ENCODE measurements around the gene MORN1. TPM values are rescaled to one million over a fixed set of nuclear protein-coding genes. Genes with fewer than 3 reads are reported as not detected.

The MORN1 gene
- total and polyA plus RNA-seq, 9 of the 15 experiments (the other 6 are each of a cell fraction or from before 2014, with no cell fraction given): 0.24 to 9.3 (median 4.2) TPM

- 58% methylated on average over 22 of the region's 24 CpGs for WGBS (ENCODE audit: insufficient coverage, low coverage, missing lambda C conversion rate)
- Histone ChIP-seq H2AFZ (ENCODE audit: low read depth, low read length) (no peak overlapping the region), H3K36me3 (ENCODE audit: control insufficient read depth, insufficient read depth, low read length) (peaks cover 26% of the 10 kb centered on the region; the same call in 2 of the 3 replicates), H3K4me1 (replicated peaks in 1 of 2; ENCODE audit: control insufficient read depth in 2 of 2, insufficient read depth in 2 of 2, low read length in 2 of 2) (peaks cover 10 to 76% of the 10 kb centered on the region in 2 experiments; a peak in 4 of 5 replicates), H3K9me1 (ENCODE audit: control insufficient read depth, insufficient read depth, low read length) (no peaks in the 10 kb centered on the region), H4K20me1 (replicated peaks; ENCODE audit: control insufficient read depth, insufficient read depth, low read length) (no peaks in the 10 kb centered on the region), H3K4me3 (no peak overlapping the region), H3K9ac (ENCODE audit: insufficient read depth in 1 of 2, low read depth in 2 of 2, low read length in 2 of 2) (peak overlapping the region in 1 of 2 experiments; percentile 76; a peak in 2 of 4 replicates), H3K4me2 (ENCODE audit: insufficient read depth, low read length) (no peak overlapping the region), H3K79me2 (ENCODE audit: control insufficient read depth, insufficient read depth, low read length) (no peaks in the 10 kb centered on the region), H3K27me3 (ENCODE audit: control insufficient read depth in 2 of 2, insufficient read depth in 2 of 2, low read length in 2 of 2) (peaks cover 2 to 4% of the 10 kb centered on the region in 2 experiments; a peak in 3 of 5 replicates), H3K27ac (ENCODE audit: extremely low read depth, low read depth, low read length) (no peak overlapping the region), H3K9me3 (replicated peaks; ENCODE audit: control insufficient read depth, insufficient read depth, low read depth, low read length) (no peaks in the 10 kb centered on the region)
- ATAC-seq: peak; percentile 9
- in situ Hi-C loops (cut with MboI) (no loop called here), intact Hi-C loops (cut with micrococcal nuclease) (loop anchor here (10.0 kb wide), 1 partner anchor 62 kb away; no protein-coding TSS in a partner anchor)
- peak in 2 of 4 experiments; percentile 38 to 40 for DNase-seq (ENCODE audit: extremely low read depth in 1 of 4, low spot score in 3 of 4)
- POLR2A ChIA-PET: interaction anchor here (0.6 kb wide), 3 partner anchors 133 to 965 kb away, joined by 3 read pairs; no protein-coding TSS in a partner anchor
- BruUV-seq (replicated peaks): no TSS peak
- CTCF ChIA-PET (ENCODE audit: low intra/inter-chr PET ratio): no interaction called here
- peak; percentile 43; the same call in 1 of the 2 replicates for TF ChIP-seq EGR1 (conservative IDR thresholded peaks at IDR 0.05)
- no peak for TF ChIP-seq IRF9 (tag; IDR thresholded peaks at IDR 0.05)
- TF ChIP-seq HOXB6 (CRISPR knock-in tag; IDR thresholded peaks at IDR 0.05; ENCODE audit: borderline replicate concordance): no peak
- no peak for TF ChIP-seq CHAMP1 (IDR thresholded peaks at IDR 0.05)
- peak; percentile 51 for TF ChIP-seq POLR2G (IDR thresholded peaks at IDR 0.05; ENCODE audit: low read depth, low read length)
- TF ChIP-seq CBFA2T3 (IDR thresholded peaks at IDR 0.05): peak; percentile 27
- no peak for TF ChIP-seq CCAR2 (IDR thresholded peaks at IDR 0.05; ENCODE audit: low read depth, low read length)
- peak; percentile 62; the same call in 1 of the 2 replicates for TF ChIP-seq ZBTB7A (IDR thresholded peaks at IDR 0.05; ENCODE audit: borderline replicate concordance, control insufficient read depth, low read depth, low read length)
- FAIRE-seq: peak; percentile 11
These were observed 78.6 kb downstream of the MORN1 start for GRCh38 chr1:2312515-2313301.

Data from K562 (cell line).